ENCODE results near the gene ARHGEF18.

DNA sequence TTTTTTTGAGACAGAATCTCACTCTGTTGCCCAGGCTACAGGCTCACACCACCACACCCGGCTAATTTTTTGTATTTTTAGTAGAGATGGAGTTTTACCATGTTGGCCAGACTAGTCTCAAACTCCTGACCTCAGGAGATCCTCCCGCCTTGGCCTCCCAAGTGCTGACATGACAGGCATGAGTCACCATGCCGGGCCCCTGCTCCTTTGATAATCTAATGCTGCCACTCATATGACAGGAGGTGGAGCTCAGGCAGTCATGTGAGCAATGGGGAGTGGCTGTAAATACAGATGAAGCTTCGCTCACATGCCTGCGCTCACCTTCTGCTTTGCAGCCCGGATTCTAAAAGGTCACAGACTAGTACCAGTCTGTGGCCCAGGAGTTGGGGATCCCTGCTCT, 25.1 kb downstream of the ARHGEF18 start:
- TF ChIP-seq ZNF576 (CRISPR knock-in tag; IDR thresholded peaks at IDR 0.05) (no peak), BRCA1 (CRISPR knock-in tag; IDR thresholded peaks at IDR 0.05) (no peak), ESRRA (CRISPR knock-in tag; IDR thresholded peaks at IDR 0.05; ENCODE audit: low read depth) (no peak), MYC (CRISPR knock-in tag; IDR thresholded peaks at IDR 0.05; ENCODE audit: borderline replicate concordance) (no peak), ZNF546 (CRISPR knock-in tag; conservative IDR thresholded peaks at IDR 0.05) (no peak), CHD2 (IDR thresholded peaks at IDR 0.05; ENCODE audit: low read depth, low read length) (no peak), MED8 (CRISPR knock-in tag; IDR thresholded peaks at IDR 0.05; ENCODE audit: insufficient replicate concordance) (no peak)

Measured in HepG2 (cell line).